Measurements from ENCODE around the gene CMTM8. TPM values are rescaled to one million over a fixed set of nuclear protein-coding genes. Genes with fewer than 3 reads are reported as not detected.
A peak's percentile ranks its signal among the peaks of the same experiment; 100 is the strongest.

The CMTM8 gene
- total RNA-seq, 1 donor = not detected

GRCh38 chr3:32401126-32401525, 162.6 kb downstream of the CMTM8 start:
- TF ChIP-seq, protein P1, sequence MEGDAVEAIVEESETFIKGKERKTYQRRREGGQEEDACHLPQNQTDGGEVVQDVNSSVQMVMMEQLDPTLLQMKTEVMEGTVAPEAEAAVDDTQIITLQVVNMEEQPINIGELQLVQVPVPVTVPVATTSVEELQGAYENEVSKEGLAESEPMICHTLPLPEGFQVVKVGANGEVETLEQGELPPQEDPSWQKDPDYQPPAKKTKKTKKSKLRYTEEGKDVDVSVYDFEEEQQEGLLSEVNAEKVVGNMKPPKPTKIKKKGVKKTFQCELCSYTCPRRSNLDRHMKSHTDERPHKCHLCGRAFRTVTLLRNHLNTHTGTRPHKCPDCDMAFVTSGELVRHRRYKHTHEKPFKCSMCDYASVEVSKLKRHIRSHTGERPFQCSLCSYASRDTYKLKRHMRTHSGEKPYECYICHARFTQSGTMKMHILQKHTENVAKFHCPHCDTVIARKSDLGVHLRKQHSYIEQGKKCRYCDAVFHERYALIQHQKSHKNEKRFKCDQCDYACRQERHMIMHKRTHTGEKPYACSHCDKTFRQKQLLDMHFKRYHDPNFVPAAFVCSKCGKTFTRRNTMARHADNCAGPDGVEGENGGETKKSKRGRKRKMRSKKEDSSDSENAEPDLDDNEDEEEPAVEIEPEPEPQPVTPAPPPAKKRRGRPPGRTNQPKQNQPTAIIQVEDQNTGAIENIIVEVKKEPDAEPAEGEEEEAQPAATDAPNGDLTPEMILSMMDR (IDR thresholded peaks at IDR 0.05; ENCODE audit: insufficient read depth, low read depth, low read length) = no peak
- peak overlapping the region; percentile 51 for H3K4me3 ChIP-seq (ENCODE audit: low read depth, low read length)
- DNase-seq (ENCODE audit: low read depth) = no peak

GRCh38 chr3:32401556-32402081, 163.1 kb downstream of the CMTM8 start:
- peak; percentile 81 for DNase-seq (ENCODE audit: low read depth)
- H3K4me3 ChIP-seq (ENCODE audit: low read depth, low read length) = peak overlapping the region; percentile 51
- TF ChIP-seq, protein P1 (IDR thresholded peaks at IDR 0.05; ENCODE audit: insufficient read depth, low read depth, low read length) = no peak

- TF ChIP-seq, protein P1 (IDR thresholded peaks at IDR 0.05; ENCODE audit: insufficient read depth, low read depth, low read length) = no peak
- DNase-seq (ENCODE audit: low read depth) = no peak
Observed at GRCh38 chr3:32403663-32404062, 165.2 kb downstream of the CMTM8 start.

DNA sequence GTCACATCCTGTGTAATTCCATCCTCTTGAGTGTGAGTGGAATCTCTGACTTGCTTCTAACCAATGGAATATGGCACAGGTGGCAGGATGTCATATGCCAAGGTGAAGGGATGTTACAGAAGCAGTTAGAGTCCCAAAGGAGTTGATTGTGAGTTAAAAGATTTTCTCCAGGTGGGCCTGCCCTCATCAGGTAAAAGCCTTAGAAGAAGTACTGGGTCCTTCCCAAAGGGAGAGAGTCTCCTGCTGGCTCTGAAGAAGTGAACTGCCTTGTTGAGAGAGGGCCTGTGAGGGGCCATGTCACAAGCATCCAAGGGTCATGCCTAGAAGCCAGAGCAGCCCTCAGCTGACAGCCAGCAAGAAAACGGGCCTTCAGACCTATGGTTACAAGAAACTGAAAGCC, 166.2 kb downstream of the CMTM8 start:
- H3K4me3 ChIP-seq (ENCODE audit: low read depth, low read length) = no peak overlapping the region
- TF ChIP-seq, protein P1 (IDR thresholded peaks at IDR 0.05; ENCODE audit: insufficient read depth, low read depth, low read length) = no peak
- DNase-seq (ENCODE audit: low read depth) = no peak

More at GRCh38 chr3:32403663-32404062, 165.2 kb downstream of the CMTM8 start:
- H3K4me3 ChIP-seq (ENCODE audit: low read depth, low read length) = no peak overlapping the region

GRCh38 chr3:32405155-32405554, 166.7 kb downstream of the CMTM8 start:
- no peak overlapping the region for H3K4me3 ChIP-seq (ENCODE audit: low read depth, low read length)
- peak; percentile 65 for DNase-seq (ENCODE audit: low read depth)
- TF ChIP-seq, protein P1 (IDR thresholded peaks at IDR 0.05; ENCODE audit: insufficient read depth, low read depth, low read length) = no peak

DNA sequence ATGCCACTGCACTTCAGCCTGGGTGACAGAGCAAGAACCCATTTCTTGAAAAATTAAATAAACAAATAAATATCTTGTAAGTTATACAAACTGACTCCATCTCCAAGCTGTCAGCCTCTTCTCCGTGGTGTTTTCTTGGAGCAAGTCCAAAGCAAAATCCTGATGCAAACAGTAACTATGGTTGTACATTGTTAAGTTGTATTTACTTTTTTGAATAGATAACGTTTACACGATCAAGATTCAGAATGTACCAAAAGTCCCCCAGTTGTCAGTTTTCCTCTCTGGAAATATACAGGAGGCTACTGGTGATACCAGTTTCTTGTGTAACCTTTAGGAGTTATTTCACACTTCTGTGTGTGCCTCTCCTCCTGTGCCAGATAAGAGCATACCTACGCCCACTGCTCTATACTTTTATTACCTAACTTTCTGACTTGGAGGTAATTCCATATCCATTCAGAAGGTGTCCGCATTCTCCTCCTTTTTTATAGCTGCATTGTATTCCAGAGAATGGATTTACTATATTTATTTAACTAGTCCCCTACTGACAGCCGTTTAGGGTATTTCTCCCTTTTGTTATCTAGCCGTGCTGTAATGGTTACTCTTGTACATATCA, 167.3 kb downstream of the CMTM8 start:
- no peak overlapping the region for H3K4me3 ChIP-seq (ENCODE audit: low read depth, low read length)
- no peak for DNase-seq (ENCODE audit: low read depth)
- TF ChIP-seq, protein P1 (IDR thresholded peaks at IDR 0.05; ENCODE audit: insufficient read depth, low read depth, low read length) = no peak

All from fibroblast of villous mesenchyme (primary cell).